ENCODE measurements around the gene FBXW7. TPM values are rescaled to one million over a fixed set of nuclear protein-coding genes. Genes with fewer than 3 reads are reported as not detected.

Gene FBXW7
- 61.1 TPM for total RNA-seq

GRCh38 chr4:152535903-152536544, at the start of gene FBXW7:
FBXW7 (minus strand) TSS chr4:152536092; CDS start chr4:152411803, 124,289 bp downstream.
- Histone ChIP-seq H3K27me3 (no peaks in the 10 kb centered on the region), H3K9me3 (no peaks in the 10 kb centered on the region), H3K4me3 (peak within 1 kb of the TSS; percentile 99 to 100), H3K36me3 (no peaks in the 10 kb centered on the region), H3K27ac (peak within 1 kb of the TSS; percentile 95), H3K4me1 (peaks cover 42% of the 10 kb centered on the region)
- peak; percentile 99 for DNase-seq (ENCODE audit: extremely low spot score in 2 of 2)
- peak in 1 of 3 experiments; percentile 3 for TF ChIP-seq CTCF (IDR thresholded peaks at IDR 0.05)
- TF ChIP-seq POLR2A (IDR thresholded peaks at IDR 0.05) = peak in 1 of 2 donors; percentile 74
- TF ChIP-seq POLR2AphosphoS5 (IDR thresholded peaks at IDR 0.05; ENCODE audit: insufficient read depth in 1 of 2, low read depth in 1 of 2) = peak; percentile 95 to 97
- intact Hi-C loops (cut with DNase I) = no loop called here

GRCh38 chr4:152585023-152585441, 49.1 kb upstream of the FBXW7 start:
- DNase-seq (ENCODE audit: extremely low spot score in 2 of 2) = no peak
- intact Hi-C loops (cut with DNase I) = no loop called here
- Histone ChIP-seq H3K4me1 (peaks cover 7% of the 10 kb centered on the region), H3K4me3 (no peak overlapping the region), H3K27me3 (no peaks in the 10 kb centered on the region), H3K27ac (no peak overlapping the region), H3K9me3 (no peaks in the 10 kb centered on the region), H3K36me3 (no peaks in the 10 kb centered on the region)
- TF ChIP-seq POLR2AphosphoS5 (IDR thresholded peaks at IDR 0.05; ENCODE audit: insufficient read depth in 1 of 2, low read depth in 1 of 2) (no peak), POLR2A (IDR thresholded peaks at IDR 0.05) (no peak), CTCF (IDR thresholded peaks at IDR 0.05) (no peak)

DNA sequence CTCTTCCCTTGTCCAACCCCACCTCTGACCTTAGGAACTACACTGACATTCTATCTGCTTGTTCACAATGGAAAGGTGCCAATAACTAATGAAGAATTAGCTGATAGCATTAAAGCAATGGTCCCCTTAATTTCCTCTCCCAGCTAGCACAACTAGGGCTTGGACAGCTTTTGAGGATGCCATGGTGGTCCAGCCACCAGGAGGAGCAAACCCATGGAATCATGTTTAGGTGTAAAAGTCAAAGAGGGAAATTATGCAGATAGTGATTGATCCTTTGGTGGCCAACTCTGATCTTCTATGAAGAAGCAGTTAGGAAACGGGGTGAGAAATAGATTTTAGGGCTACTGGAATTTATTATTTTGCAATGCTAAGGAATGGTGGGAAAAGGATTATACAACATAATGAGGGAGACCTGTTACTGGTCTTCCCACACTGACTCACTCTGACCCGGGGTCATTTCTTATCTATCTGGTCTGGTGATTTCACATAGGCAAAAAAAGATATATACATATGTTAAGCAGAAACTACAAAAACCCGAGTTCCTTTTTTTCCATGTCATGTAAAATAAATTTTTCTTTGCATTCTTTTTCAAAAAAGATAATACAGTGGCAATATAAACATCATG, 45.8 kb upstream of the FBXW7 start:
- no peak for DNase-seq (ENCODE audit: extremely low spot score in 2 of 2)
- Histone ChIP-seq H3K4me3 (no peak overlapping the region), H3K4me1 (no peaks in the 10 kb centered on the region), H3K9me3 (no peaks in the 10 kb centered on the region), H3K27me3 (no peaks in the 10 kb centered on the region), H3K36me3 (no peaks in the 10 kb centered on the region), H3K27ac (no peak overlapping the region)
- intact Hi-C loops (cut with DNase I) = no loop called here
- TF ChIP-seq POLR2A (IDR thresholded peaks at IDR 0.05) = no peak
- TF ChIP-seq CTCF (IDR thresholded peaks at IDR 0.05) = no peak
- TF ChIP-seq POLR2AphosphoS5 (IDR thresholded peaks at IDR 0.05; ENCODE audit: insufficient read depth in 1 of 2, low read depth in 1 of 2) = no peak

DNA sequence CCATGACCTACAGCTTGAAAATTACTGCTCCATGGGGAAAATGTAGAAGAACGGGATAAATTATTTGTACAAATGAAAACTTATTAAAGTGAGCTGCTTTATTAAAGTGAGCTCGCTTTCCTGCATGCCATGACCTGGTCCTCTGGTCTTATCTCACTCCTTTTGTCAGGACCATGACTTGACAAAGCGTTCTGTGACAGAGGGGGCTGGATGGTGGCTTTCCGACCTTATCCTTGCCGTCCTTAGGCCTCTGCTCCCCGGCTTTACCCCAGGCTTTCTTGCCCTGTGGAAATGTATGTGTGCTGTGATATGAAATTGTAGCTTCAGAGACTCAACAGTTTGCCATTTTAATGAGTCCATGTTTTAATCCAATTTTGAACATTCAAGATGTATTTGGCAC, 44.0 kb upstream of the FBXW7 start:
- no peak for DNase-seq (ENCODE audit: extremely low spot score in 2 of 2)
- Histone ChIP-seq H3K9me3 (no peaks in the 10 kb centered on the region), H3K27me3 (no peaks in the 10 kb centered on the region), H3K36me3 (no peaks in the 10 kb centered on the region), H3K27ac (no peak overlapping the region), H3K4me3 (no peak overlapping the region), H3K4me1 (no peaks in the 10 kb centered on the region)
- TF ChIP-seq POLR2A (IDR thresholded peaks at IDR 0.05) (no peak), CTCF (IDR thresholded peaks at IDR 0.05) (no peak), POLR2AphosphoS5 (IDR thresholded peaks at IDR 0.05; ENCODE audit: insufficient read depth in 1 of 2, low read depth in 1 of 2) (no peak)
- intact Hi-C loops (cut with DNase I) = no loop called here
